Measurements from ENCODE around the gene SMG5.

- no peak for TF ChIP-seq EZH2 (IDR thresholded peaks at IDR 0.05; ENCODE audit: low read depth)
- TF ChIP-seq CTCF (conservative IDR thresholded peaks at IDR 0.05) = no peak
Observed at GRCh38 chr1:156229809-156230472, 52.7 kb downstream of the SMG5 start.
